Osteocyte (in vitro differentiated cells): ENCODE data around the gene CDIPT. TPM values are rescaled to one million over a fixed set of nuclear protein-coding genes. Genes with fewer than 3 reads are reported as not detected.
"Not testable (repeated sequence)": the region's sequence is repeated elsewhere in the genome, so short reads cannot be mapped to it uniquely, and the experiment has no call there.

Experiments used
- DNase-seq: peaks from one replicate; pipeline ENCODE4 v3.0.0; 2021; ENCODE audit warnings: mixed read lengths; ENCODE audit not compliant: unreplicated experiment; ENCODE audit errors: extremely low spot score
- H3K27ac Mint-ChIP-seq: one replicate; pipeline ENCODE4 v1.8.0; 2021; ENCODE audit warnings: mild to moderate bottlenecking, mixed read lengths; ENCODE audit not compliant: unreplicated experiment
- H3K27me3 Mint-ChIP-seq: one replicate; pipeline ENCODE4 v1.8.0; 2021; ENCODE audit warnings: mixed read lengths; ENCODE audit not compliant: unreplicated experiment
- H3K36me3 Mint-ChIP-seq: one replicate; pipeline ENCODE4 v1.8.0; 2021; ENCODE audit warnings: mixed read lengths; ENCODE audit not compliant: unreplicated experiment
- H3K4me1 Mint-ChIP-seq: one replicate; pipeline ENCODE4 v1.8.0; 2021; ENCODE audit warnings: mixed read lengths; ENCODE audit not compliant: unreplicated experiment
- H3K4me3 Mint-ChIP-seq: one replicate; pipeline ENCODE4 v1.8.0; 2021; ENCODE audit warnings: mild to moderate bottlenecking, moderate library complexity, mixed read lengths; ENCODE audit not compliant: unreplicated experiment
- H3K9me3 Mint-ChIP-seq: one replicate; pipeline ENCODE4 v1.8.0; 2021; ENCODE audit warnings: mixed read lengths; ENCODE audit not compliant: unreplicated experiment
- CTCF ChIP-seq: fragments of 200-600 bp; sonication (generic); IDR thresholded peaks from 2 replicates; pipeline ENCODE4 v1.5.0; 2021; ENCODE audit warnings: antibody characterized with exemption, mild to moderate bottlenecking, moderate library complexity
- total RNA-seq: library from RNA; stranded (reverse); gene quantifications from 2 replicates; pipeline ENCODE4 v1.2.1, GENCODE V29; 2021

Gene CDIPT
- total RNA-seq, 1 donor from 2014 or later, result 104 TPM

GRCh38 chr16:29894352-29894751, 31.3 kb upstream of the CDIPT start:
- Mint-ChIP-seq H3K4me1 (peaks cover 7% of the 10 kb centered on the region), H3K36me3 (no peaks in the 10 kb centered on the region), H3K4me3 (no peak overlapping the region), H3K27ac (no peak overlapping the region), H3K27me3 (peaks cover 19% of the 10 kb centered on the region), H3K9me3 (no peaks in the 10 kb centered on the region)
- no peak for TF ChIP-seq CTCF
- no peak for DNase-seq

GRCh38 chr16:29893553-29893952, 30.5 kb upstream of the CDIPT start:
- Mint-ChIP-seq H3K4me3 (no peak overlapping the region), H3K9me3 (no peaks in the 10 kb centered on the region), H3K27ac (no peak overlapping the region), H3K27me3 (peaks cover 13% of the 10 kb centered on the region), H3K36me3 (no peaks in the 10 kb centered on the region), H3K4me1 (peaks cover 2% of the 10 kb centered on the region)
- DNase-seq, result no peak
- TF ChIP-seq CTCF, result no peak

GRCh38 chr16:29892458-29892813, 29.4 kb upstream of the CDIPT start:
- Mint-ChIP-seq H3K4me3 (no peak overlapping the region), H3K27ac (no peak overlapping the region), H3K36me3 (no peaks in the 10 kb centered on the region)

GRCh38 chr16:29891525-29892457, 28.8 kb upstream of the CDIPT start:
- no peak overlapping the region for H3K27ac Mint-ChIP-seq
- H3K36me3 Mint-ChIP-seq, result no peaks in the 10 kb centered on the region
- H3K9me3 Mint-ChIP-seq, result no peaks in the 10 kb centered on the region
- no peaks in the 10 kb centered on the region for H3K4me1 Mint-ChIP-seq
- H3K27me3 Mint-ChIP-seq, result no peaks in the 10 kb centered on the region
- no peak for TF ChIP-seq CTCF
- DNase-seq, result no peak
- no peak overlapping the region for H3K4me3 Mint-ChIP-seq

More at GRCh38 chr16:29892458-29892813, 29.4 kb upstream of the CDIPT start:
- Mint-ChIP-seq H3K4me1 (no peaks in the 10 kb centered on the region), H3K27me3 (peaks cover 3% of the 10 kb centered on the region), H3K9me3 (no peaks in the 10 kb centered on the region)
- DNase-seq, result no peak
- no peak for TF ChIP-seq CTCF

- H3K27ac Mint-ChIP-seq, H3K36me3 Mint-ChIP-seq, DNase-seq, H3K4me3 Mint-ChIP-seq, H3K9me3 Mint-ChIP-seq, H3K4me1 Mint-ChIP-seq, H3K27me3 Mint-ChIP-seq: not testable (repeated sequence)
Measured at GRCh38 chr16:29889372-29889771, 26.3 kb upstream of the CDIPT start.
